ENCODE data around the gene ITCH. TPM values are rescaled to one million over a fixed set of nuclear protein-coding genes. Genes with fewer than 3 reads are reported as not detected.

ITCH gene
- 76.9 and 83.3 TPM in 2 replicates for total RNA-seq

GRCh38 chr20:34363062-34363464 is at the start of gene ITCH:
TSS of gene ITCH (plus strand) at chr20:34363273. CDS start at chr20:34393812, 30,539 bp downstream.

GRCh38 chr20:34516247-34517113 is 153.4 kb downstream of the ITCH start, which contains the start of gene DYNLRB1:
TSS of gene DYNLRB1 (plus strand) at chr20:34516422. CDS start at chr20:34516459, 37 bp downstream.

GRCh38 chr20:34558320-34559218 is 195.5 kb downstream of the ITCH start, which contains the start of gene MAP1LC3A:
TSS of gene MAP1LC3A (plus strand) at chr20:34558718. CDS start at chr20:34558869, 151 bp downstream.

Other genes with a start within 250 kb of the ITCH start
- gene ASIP, start 121.8 kb upstream of the ITCH start, total RNA-seq: not detected in 2 replicates
- gene AHCY, start 59.9 kb upstream of the ITCH start, total RNA-seq: 96.2 and 119 TPM in 2 replicates
- 79.5 and 112 TPM in 2 replicates for gene DYNLRB1, start 153.1 kb downstream of the ITCH start, total RNA-seq
- gene MAP1LC3A, start 195.4 kb downstream of the ITCH start, total RNA-seq: 28.3 and 29.1 TPM in 2 replicates